IPS-18a (cell line): ENCODE measurements around the gene ADPRS.

Experiments used
- H3K27ac ChIP-seq: one replicate; pipeline ENCODE4 v1.5.1; 2013; ENCODE audit warnings: low read length
- H3K27me3 ChIP-seq: one replicate; pipeline ENCODE4 v1.6.1; 2013; ENCODE audit warnings: mild to moderate bottlenecking, low read length; ENCODE audit not compliant: control insufficient read depth, insufficient read depth
- H3K36me3 ChIP-seq: one replicate; pipeline ENCODE4 v1.6.1; 2013; ENCODE audit warnings: low read depth, low read length; ENCODE audit not compliant: control insufficient read depth
- H3K4me1 ChIP-seq: one replicate; pipeline ENCODE4 v1.6.1; 2013; ENCODE audit warnings: low read depth, low read length; ENCODE audit not compliant: control insufficient read depth
- H3K4me3 ChIP-seq: one replicate; pipeline ENCODE4 v1.5.1; 2013; ENCODE audit warnings: low read length
- H3K9ac ChIP-seq: one replicate; pipeline ENCODE4 v1.6.1; 2013; ENCODE audit warnings: mild to moderate bottlenecking, low read length, moderate library complexity
- H3K9me3 ChIP-seq: one replicate; pipeline ENCODE4 v1.6.1; 2013; ENCODE audit warnings: low read depth, low read length; ENCODE audit not compliant: control insufficient read depth

Gene ADPRS

DNA sequence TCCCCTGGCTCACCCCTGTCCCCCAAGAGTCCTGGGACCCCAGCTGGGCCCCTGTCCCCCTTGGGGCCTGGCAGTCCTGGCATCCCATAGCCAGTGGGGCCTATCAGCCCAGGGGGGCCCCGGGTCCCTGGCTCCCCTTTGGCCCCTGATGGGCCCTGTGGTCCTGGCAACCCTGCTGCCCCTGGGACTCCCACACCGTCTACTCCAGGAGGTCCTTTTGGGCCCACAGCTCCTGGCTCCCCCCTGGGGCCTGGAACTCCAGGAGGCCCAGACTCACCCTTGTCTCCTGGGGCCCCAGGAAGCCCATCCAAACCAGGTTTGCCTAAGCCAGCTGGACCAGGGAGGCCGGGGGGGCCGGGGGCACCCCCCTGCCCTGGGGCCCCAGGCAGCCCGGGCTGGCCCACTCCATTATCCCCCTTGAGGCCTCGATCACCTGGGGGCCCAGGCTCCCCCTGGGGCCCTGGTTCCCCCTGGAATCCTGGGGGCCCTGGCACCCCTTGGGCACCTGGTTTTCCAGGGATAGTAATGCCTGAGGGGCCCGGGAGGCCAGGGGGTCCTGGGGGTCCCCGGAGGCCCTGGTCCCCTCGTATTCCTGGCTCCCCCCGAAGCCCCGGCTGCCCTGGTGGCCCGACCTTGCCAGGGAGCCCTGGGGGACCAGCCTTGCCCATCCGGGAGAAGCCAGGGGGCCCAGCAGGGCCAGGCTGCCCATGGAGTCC lies 10.1 kb downstream of the ADPRS start:
- Histone ChIP-seq H3K9me3 (no peaks in the 10 kb centered on the region), H3K4me1 (peaks cover 5% of the 10 kb centered on the region), H3K36me3 (peaks cover 18% of the 10 kb centered on the region), H3K27ac (no peak overlapping the region), H3K27me3 (no peaks in the 10 kb centered on the region), H3K4me3 (no peak overlapping the region), H3K9ac (no peak overlapping the region)

GRCh38 chr1:36099681-36100341 lies 11.1 kb downstream of the ADPRS start:
- H3K9ac ChIP-seq = no peak overlapping the region
- H3K4me3 ChIP-seq = no peak overlapping the region
- H3K36me3 ChIP-seq = peaks cover 9% of the 10 kb centered on the region
- no peaks in the 10 kb centered on the region for H3K27me3 ChIP-seq
- H3K4me1 ChIP-seq = peaks cover 5% of the 10 kb centered on the region
- H3K9me3 ChIP-seq = no peaks in the 10 kb centered on the region
- H3K27ac ChIP-seq = no peak overlapping the region

GRCh38 chr1:36100376-36100775 lies 11.7 kb downstream of the ADPRS start:
- Histone ChIP-seq H3K9me3 (no peaks in the 10 kb centered on the region), H3K27ac (no peak overlapping the region), H3K4me1 (peaks cover 5% of the 10 kb centered on the region), H3K9ac (no peak overlapping the region), H3K36me3 (peaks cover 4% of the 10 kb centered on the region), H3K27me3 (no peaks in the 10 kb centered on the region), H3K4me3 (no peak overlapping the region)

DNA sequence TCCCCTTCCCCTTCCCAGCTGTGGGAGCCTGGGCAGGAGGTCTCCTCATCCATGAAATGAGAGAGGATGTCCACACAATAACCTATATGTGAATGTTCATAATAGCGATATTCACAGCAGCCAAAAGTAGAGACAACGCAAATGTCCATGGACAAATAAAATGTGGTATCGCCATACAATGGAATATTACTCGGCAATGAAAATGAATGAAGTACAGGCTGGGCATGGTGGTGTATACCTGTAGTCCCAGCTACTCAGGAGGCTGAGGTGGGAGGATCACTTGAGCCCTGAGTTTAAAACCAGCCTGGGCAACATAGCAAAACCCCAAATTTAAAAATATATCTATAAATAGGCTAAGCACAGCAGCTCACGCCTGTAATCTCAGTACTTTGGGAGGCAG lies 12.9 kb downstream of the ADPRS start:
- Histone ChIP-seq H3K9me3 (no peaks in the 10 kb centered on the region), H3K27me3 (no peaks in the 10 kb centered on the region), H3K4me3 (no peak overlapping the region), H3K27ac (no peak overlapping the region), H3K4me1 (peaks cover 5% of the 10 kb centered on the region), H3K36me3 (no peaks in the 10 kb centered on the region), H3K9ac (no peak overlapping the region)

GRCh38 chr1:36106269-36106668 lies 17.6 kb downstream of the ADPRS start:
- H3K27me3 ChIP-seq = no peaks in the 10 kb centered on the region
- H3K4me3 ChIP-seq = no peak overlapping the region
- H3K4me1 ChIP-seq = no peaks in the 10 kb centered on the region
- no peaks in the 10 kb centered on the region for H3K9me3 ChIP-seq
- H3K9ac ChIP-seq = no peak overlapping the region
- no peak overlapping the region for H3K27ac ChIP-seq
- no peaks in the 10 kb centered on the region for H3K36me3 ChIP-seq

- H3K4me3 ChIP-seq = no peak overlapping the region
- no peak overlapping the region for H3K9ac ChIP-seq
- no peaks in the 10 kb centered on the region for H3K9me3 ChIP-seq
- H3K36me3 ChIP-seq = no peaks in the 10 kb centered on the region
- no peak overlapping the region for H3K27ac ChIP-seq
- H3K4me1 ChIP-seq = no peaks in the 10 kb centered on the region
- H3K27me3 ChIP-seq = no peaks in the 10 kb centered on the region
Observed at GRCh38 chr1:36107394-36107793, 18.7 kb downstream of the ADPRS start.

DNA sequence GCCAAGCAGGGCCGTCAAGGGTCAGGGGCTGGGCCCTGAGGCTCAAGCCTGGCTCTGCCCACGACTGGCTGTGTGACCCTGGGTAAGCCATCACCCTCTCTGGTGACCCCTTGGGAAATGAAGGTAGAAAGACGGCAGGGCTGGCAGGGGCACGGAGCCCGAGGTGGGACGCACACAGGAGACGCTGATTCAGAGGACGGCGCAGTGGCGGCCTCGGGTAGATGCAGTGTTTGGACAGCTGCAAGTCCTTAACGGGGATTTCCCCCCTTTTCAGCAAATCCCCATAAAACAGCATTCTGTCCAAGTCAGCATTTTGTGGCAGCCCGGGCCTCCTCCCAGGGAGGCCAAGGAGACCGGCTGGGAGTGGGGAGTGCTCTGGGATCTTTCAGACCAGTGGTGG lies 19.6 kb downstream of the ADPRS start:
- no peak overlapping the region for H3K4me3 ChIP-seq
- no peaks in the 10 kb centered on the region for H3K36me3 ChIP-seq
- no peak overlapping the region for H3K9ac ChIP-seq
- no peak overlapping the region for H3K27ac ChIP-seq
- no peaks in the 10 kb centered on the region for H3K27me3 ChIP-seq
- H3K4me1 ChIP-seq = no peaks in the 10 kb centered on the region
- no peaks in the 10 kb centered on the region for H3K9me3 ChIP-seq

DNA sequence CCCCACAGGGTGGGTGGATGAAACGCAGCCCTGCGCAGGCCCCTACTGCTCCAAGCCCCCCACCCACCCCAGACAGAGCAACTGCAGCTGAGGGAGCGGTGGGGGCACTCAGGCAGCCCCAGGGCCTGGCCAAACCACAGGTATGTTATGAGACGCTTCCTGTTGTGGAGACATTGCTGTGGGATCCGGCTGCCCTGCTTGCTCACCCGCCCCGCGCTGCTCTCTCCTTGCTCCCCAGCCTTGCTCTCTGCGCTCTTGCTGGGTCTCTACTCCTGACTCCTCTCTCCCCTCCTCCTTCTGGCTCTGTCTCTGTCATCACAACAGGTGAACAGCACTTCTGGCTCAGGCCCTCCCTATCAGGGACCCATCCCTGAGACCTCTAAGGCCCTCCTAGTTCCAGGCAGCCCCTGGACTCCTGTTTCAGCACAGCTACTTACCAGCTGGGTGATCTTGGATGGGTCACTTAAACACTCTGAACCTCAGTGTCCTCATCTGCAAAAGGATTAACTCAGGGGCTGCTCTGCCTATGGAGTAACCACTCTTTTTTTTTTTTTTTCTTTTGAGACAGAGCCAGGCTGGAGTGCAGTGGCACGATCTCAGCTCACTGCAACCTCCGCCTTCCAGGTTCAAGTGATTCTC lies 20.5 kb downstream of the ADPRS start:
- H3K9me3 ChIP-seq = no peaks in the 10 kb centered on the region
- H3K4me1 ChIP-seq = no peaks in the 10 kb centered on the region
- H3K4me3 ChIP-seq = no peak overlapping the region
- H3K36me3 ChIP-seq = no peaks in the 10 kb centered on the region
- no peak overlapping the region for H3K9ac ChIP-seq
- H3K27ac ChIP-seq = no peak overlapping the region
- H3K27me3 ChIP-seq = no peaks in the 10 kb centered on the region

- no peaks in the 10 kb centered on the region for H3K27me3 ChIP-seq
- no peak overlapping the region for H3K4me3 ChIP-seq
- no peaks in the 10 kb centered on the region for H3K9me3 ChIP-seq
- no peak overlapping the region for H3K27ac ChIP-seq
- no peaks in the 10 kb centered on the region for H3K36me3 ChIP-seq
- H3K4me1 ChIP-seq = no peaks in the 10 kb centered on the region
- no peak overlapping the region for H3K9ac ChIP-seq
Observed at GRCh38 chr1:36111151-36111550, 22.5 kb downstream of the ADPRS start.

DNA sequence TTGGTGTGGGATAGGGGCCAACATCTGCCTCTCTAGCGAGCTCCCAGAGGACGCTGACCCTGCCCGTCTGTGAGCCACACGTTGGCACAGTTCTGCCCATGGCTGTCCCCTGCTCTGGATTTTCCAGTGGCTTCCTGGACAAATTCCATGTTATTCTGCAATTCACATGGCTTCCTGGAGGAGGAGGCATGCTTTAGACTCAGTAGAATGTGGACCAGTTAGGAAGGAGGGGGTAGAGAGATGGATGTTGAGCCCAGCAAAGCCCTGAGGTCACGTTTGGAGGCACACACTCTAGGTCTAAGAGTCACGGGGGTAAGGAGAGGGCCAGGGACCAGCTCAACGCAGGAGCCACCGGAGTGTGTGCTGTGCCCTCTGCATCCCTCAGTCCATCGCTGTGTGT lies 24.1 kb downstream of the ADPRS start:
- no peak overlapping the region for H3K27ac ChIP-seq
- no peaks in the 10 kb centered on the region for H3K9me3 ChIP-seq
- no peak overlapping the region for H3K4me3 ChIP-seq
- H3K27me3 ChIP-seq = no peaks in the 10 kb centered on the region
- no peak overlapping the region for H3K9ac ChIP-seq
- H3K36me3 ChIP-seq = no peaks in the 10 kb centered on the region
- H3K4me1 ChIP-seq = no peaks in the 10 kb centered on the region

DNA sequence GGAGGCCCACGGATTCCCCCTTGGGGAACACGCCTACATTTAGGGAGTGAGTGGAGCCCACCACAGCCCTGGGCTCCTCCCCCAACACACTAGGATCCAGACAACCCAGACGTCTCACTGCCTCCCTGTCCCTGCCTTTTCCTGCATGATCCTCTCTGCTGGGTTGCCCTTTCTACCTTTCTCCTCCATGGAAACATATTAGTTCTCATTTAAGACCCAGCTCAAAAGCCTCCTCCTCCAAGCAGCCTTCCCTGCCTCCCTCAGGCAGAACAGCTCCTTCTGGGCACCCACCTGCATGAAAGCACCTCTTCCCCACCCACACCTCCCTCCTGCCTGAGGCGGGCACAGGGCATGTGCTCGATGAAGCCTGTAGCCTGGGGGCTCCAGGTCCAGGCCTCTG lies 25.7 kb downstream of the ADPRS start:
- H3K9ac ChIP-seq = no peak overlapping the region
- no peaks in the 10 kb centered on the region for H3K9me3 ChIP-seq
- no peaks in the 10 kb centered on the region for H3K4me1 ChIP-seq
- no peak overlapping the region for H3K27ac ChIP-seq
- no peaks in the 10 kb centered on the region for H3K27me3 ChIP-seq
- H3K4me3 ChIP-seq = no peak overlapping the region
- no peaks in the 10 kb centered on the region for H3K36me3 ChIP-seq
